DMS 273 (cell line): Measurements from ENCODE around the gene PLEKHG1.

Experiments used
- DNase-seq: peaks from one replicate; lab custom pipeline; 2025; ENCODE audit not compliant: unreplicated experiment; lab: John Stamatoyannopoulos, UW

PLEKHG1 gene

GRCh38 chr6:150617496-150618460, 18.1 kb downstream of the PLEKHG1 start:
- no peak for DNase-seq

- no peak for DNase-seq
These were observed 19.6 kb downstream of the PLEKHG1 start for GRCh38 chr6:150619275-150619674.

- DNase-seq = no peak
These were observed 20.6 kb downstream of the PLEKHG1 start for GRCh38 chr6:150620244-150620643.

GRCh38 chr6:150620763-150621162, 21.1 kb downstream of the PLEKHG1 start:
- no peak for DNase-seq

- DNase-seq = no peak
These were observed 22.8 kb downstream of the PLEKHG1 start for GRCh38 chr6:150622476-150622875.

- DNase-seq = peak; percentile 31
These were observed 23.5 kb downstream of the PLEKHG1 start for GRCh38 chr6:150622941-150623874.

- DNase-seq = no peak
These were observed 24.5 kb downstream of the PLEKHG1 start for GRCh38 chr6:150624191-150624590.

GRCh38 chr6:150625927-150626326, 26.2 kb downstream of the PLEKHG1 start:
- DNase-seq = no peak

- no peak for DNase-seq
These were observed 27.5 kb downstream of the PLEKHG1 start for GRCh38 chr6:150627154-150627553.

- DNase-seq = peak; percentile 81
These were observed 27.9 kb downstream of the PLEKHG1 start for GRCh38 chr6:150627585-150628025.

GRCh38 chr6:150628908-150629307, 29.2 kb downstream of the PLEKHG1 start:
- no peak for DNase-seq

GRCh38 chr6:150631283-150631983, 31.7 kb downstream of the PLEKHG1 start:
- no peak for DNase-seq

- no peak for DNase-seq
These were observed 32.4 kb downstream of the PLEKHG1 start for GRCh38 chr6:150631984-150632642.

GRCh38 chr6:150632785-150633485, 33.2 kb downstream of the PLEKHG1 start:
- no peak for DNase-seq

GRCh38 chr6:150633486-150633834, 33.8 kb downstream of the PLEKHG1 start:
- DNase-seq = no peak

- no peak for DNase-seq
These were observed 34.7 kb downstream of the PLEKHG1 start for GRCh38 chr6:150634176-150634963.

GRCh38 chr6:150634964-150635292, 35.2 kb downstream of the PLEKHG1 start:
- no peak for DNase-seq

- no peak for DNase-seq
These were observed 36.3 kb downstream of the PLEKHG1 start for GRCh38 chr6:150635906-150636514.

- no peak for DNase-seq
These were observed 37.1 kb downstream of the PLEKHG1 start for GRCh38 chr6:150636808-150637207.
